Mucosa of rectum (tissue), 2 donors: ENCODE results near the gene DNAJC8.

Source experiments
- H3K27ac ChIP-seq, 2 donors: one replicate each; pipeline ENCODE4 v1.7.0; 2013; ENCODE audit warnings: inconsistent platforms in 2 of 2, low read depth in 2 of 2, low read length in 2 of 2
- H3K27me3 ChIP-seq, 2 donors: one replicate each; pipeline ENCODE4 v1.7.0; 2013; ENCODE audit warnings: low read length in 2 of 2; ENCODE audit not compliant: control insufficient read depth in 2 of 2, insufficient read depth in 2 of 2
- H3K36me3 ChIP-seq, 2 donors: one replicate each; pipeline ENCODE4 v1.7.0; 2013; ENCODE audit warnings: low read length in 2 of 2; ENCODE audit not compliant: control insufficient read depth in 2 of 2, insufficient read depth in 2 of 2
- H3K4me1 ChIP-seq, 2 donors: one replicate each; pipeline ENCODE4 v1.7.0; 2013; ENCODE audit warnings: low read length in 2 of 2, mild to moderate bottlenecking in 1 of 2; ENCODE audit not compliant: control insufficient read depth in 2 of 2, insufficient read depth in 2 of 2
- H3K4me3 ChIP-seq, 2 donors: one replicate each; pipeline ENCODE4 v1.7.0; 2013; ENCODE audit warnings: low read length in 2 of 2
- H3K9ac ChIP-seq, 2 donors: one replicate each; pipeline ENCODE4 v1.7.0; 2013; ENCODE audit warnings: low read length in 2 of 2, low read depth in 1 of 2, mild to moderate bottlenecking in 1 of 2
- H3K9me3 ChIP-seq, 2 donors: one replicate each; pipeline ENCODE4 v1.7.0; 2013; ENCODE audit warnings: low read length in 2 of 2; ENCODE audit not compliant: control insufficient read depth in 2 of 2
- donor health status: healthy.
- donor health status: Normal muscosa, but diverticular disease.

DNAJC8 gene

DNA sequence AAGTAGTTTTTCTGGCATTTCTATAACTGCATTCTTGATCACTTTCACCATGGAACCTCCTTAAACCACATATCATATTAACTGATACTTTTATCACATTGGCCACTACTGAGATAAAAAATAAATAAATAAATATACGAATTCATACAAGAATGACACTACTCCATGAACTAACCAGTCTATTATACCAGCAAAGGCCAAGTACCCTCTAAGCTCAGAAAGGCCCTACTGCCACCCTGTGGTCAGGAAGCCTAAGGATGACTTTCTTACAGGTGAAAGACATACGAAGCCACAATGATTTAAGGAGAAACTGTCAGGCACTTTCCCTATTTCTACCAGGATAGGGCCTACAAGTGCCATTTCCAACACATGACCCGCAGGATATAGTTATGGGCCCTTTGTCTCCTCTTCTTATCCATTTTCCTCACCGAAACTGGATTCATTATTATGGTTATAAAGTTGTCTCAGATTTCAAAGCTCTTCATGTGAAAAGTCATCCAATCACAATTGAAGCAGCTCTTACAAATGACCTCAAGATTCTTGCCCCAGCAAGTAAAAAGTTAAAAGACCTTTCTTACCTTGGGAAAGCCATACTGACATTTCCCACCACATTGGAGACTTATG, 23.9 kb downstream of the DNAJC8 start:
- H3K27me3 ChIP-seq, result no peaks in the 10 kb centered on the region
- H3K4me3 ChIP-seq, result no peak overlapping the region
- no peak overlapping the region for H3K27ac ChIP-seq
- no peaks in the 10 kb centered on the region for H3K9me3 ChIP-seq
- peaks cover 25 to 49% of the 10 kb centered on the region in 2 donors for H3K36me3 ChIP-seq
- H3K4me1 ChIP-seq, result no peaks in the 10 kb centered on the region
- H3K9ac ChIP-seq, result no peak overlapping the region

DNA sequence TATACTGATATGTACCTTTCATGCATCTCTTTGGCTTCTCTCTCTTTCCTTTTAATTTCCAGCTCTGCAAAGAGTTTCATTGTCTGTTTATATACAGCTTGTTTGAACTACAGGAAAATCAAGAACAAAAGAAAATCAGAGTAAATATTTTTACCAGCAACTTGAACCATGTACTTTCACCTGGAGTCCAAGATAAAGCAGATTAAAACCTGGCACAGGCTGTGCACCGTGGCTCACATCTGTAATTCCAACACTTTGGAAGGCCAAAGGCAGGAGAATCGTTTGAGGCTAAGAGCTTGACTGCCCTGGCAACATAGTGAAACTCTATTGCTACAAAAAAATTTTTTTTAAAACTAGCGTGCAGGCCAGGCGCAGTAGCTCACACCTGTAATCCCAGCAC, 27.6 kb downstream of the DNAJC8 start:
- no peak overlapping the region for H3K9ac ChIP-seq
- H3K9me3 ChIP-seq, result no peaks in the 10 kb centered on the region
- no peaks in the 10 kb centered on the region for H3K4me1 ChIP-seq
- H3K4me3 ChIP-seq, result no peak overlapping the region
- H3K36me3 ChIP-seq, result peaks cover 39 to 61% of the 10 kb centered on the region in 2 donors
- H3K27me3 ChIP-seq, result no peaks in the 10 kb centered on the region
- H3K27ac ChIP-seq, result no peak overlapping the region

DNA sequence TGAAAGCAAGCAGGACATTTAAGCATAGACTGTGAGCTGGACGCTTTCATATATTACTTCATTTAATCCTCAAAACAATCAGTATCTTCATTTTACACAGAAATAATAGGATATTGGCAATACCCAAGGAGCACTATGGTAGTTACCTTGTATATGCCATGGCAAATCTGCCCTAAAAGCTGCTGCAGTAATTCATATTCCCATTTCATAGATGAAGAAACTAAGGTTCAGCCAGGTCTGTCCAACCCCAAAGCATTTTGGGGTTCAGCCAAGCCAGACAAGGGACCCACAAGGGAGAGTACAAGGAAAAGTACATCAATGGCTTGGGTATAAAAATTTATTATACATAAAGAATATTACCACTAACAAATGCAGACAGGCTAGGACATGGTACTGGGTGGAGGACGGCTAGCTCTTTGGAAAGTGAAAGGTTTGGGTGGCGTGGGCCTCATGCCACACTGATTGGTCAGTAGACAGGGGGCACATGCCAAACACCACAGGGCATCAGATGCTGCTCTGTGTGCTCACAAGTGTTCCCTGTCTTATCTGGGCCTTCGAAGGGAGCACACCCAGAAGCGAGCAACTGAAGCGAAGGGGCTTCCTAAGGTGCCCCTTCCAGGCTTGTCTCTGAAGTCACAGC, 32.5 kb downstream of the DNAJC8 start:
- H3K9me3 ChIP-seq, result no peaks in the 10 kb centered on the region
- H3K4me1 ChIP-seq, result peaks cover 0 to 2% of the 10 kb centered on the region in 2 donors
- peaks cover 41 to 55% of the 10 kb centered on the region in 2 donors for H3K36me3 ChIP-seq
- no peaks in the 10 kb centered on the region for H3K27me3 ChIP-seq
- no peak overlapping the region for H3K9ac ChIP-seq
- H3K27ac ChIP-seq, result no peak overlapping the region
- H3K4me3 ChIP-seq, result no peak overlapping the region

DNA sequence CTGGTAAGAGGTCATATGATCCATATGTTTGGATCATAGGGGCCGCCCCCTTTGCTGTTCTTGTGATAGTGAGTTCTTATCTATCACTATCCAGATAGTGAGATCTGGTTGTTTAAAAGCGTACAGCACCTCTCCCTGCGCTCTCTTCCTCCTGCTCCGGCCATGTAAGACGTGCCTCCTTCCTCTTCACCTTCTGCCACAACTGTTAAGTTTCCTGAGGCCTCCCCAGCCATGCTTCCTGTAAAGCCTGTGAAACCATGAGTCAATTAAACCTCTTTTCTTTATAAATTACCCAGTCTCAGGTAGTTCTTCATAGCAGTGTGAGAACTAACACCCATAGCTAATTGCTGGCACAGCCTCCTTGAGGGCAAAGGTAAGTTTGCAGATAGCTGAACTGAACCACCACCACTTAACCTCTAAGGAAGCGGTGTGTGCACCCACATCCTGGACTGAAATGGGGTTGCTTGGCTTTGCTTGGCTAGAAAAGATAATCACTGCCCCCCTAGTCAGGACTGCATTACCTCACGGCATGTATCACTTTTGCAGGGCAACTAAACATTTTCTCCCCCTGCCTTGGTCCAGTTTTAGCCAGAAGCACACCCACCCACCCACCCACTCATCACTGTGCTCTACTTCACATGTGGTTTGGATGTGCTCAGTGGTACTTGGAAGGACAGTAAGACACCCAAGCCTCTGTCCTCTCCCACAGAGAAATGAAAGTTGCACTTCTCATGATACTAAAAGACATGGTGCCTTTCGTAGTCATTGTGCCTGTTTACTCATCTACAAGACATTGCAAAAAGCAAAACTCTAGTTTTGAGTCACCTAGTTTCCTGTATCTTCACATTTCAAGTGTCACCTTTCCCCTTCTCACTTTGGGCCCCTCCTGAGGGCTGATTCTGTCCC, 33.2 kb downstream of the DNAJC8 start:
- H3K9ac ChIP-seq, result no peak overlapping the region
- no peaks in the 10 kb centered on the region for H3K9me3 ChIP-seq
- peak overlapping the region; percentile 9 to 38 for H3K27ac ChIP-seq
- peaks cover 0 to 2% of the 10 kb centered on the region in 2 donors for H3K4me1 ChIP-seq
- H3K27me3 ChIP-seq, result no peaks in the 10 kb centered on the region
- peaks cover 41 to 51% of the 10 kb centered on the region in 2 donors for H3K36me3 ChIP-seq
- no peak overlapping the region for H3K4me3 ChIP-seq

DNA sequence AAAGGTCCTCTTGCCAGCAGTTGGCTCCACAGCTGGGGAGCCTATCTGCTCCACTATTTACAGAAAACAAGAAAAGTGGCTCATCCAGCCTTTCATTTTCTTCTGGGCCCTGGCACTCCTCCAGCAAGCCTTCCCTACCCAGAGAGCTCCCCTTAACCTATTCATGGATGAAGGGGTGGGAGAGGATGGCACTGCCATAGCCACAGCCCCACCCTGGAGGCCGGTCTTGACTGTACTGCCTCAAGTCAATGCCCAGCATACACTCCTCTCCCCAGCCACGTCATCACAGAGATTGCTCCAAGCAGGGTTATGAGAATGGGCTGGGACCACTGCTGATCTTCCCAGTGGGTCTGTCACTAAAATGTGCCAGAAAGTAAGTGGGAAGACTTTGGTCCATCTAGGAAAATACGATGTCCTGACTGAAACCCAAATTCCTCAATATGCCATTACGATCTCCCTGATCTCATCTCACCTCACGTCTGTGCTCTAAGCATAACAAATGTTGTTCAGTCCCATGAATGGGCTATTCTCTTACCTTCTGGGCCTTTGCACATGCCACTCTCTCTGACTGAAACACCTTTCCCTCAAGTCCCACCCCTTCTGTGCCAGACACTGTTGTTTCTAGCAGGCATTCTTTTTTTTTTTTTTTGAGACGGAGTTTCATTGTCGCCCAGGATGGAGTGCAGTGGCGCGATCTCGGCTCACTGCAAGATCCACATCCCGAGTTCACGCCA, 35.0 kb downstream of the DNAJC8 start:
- peaks cover 0 to 2% of the 10 kb centered on the region in 2 donors for H3K4me1 ChIP-seq
- peaks cover 28 to 36% of the 10 kb centered on the region in 2 donors for H3K36me3 ChIP-seq
- H3K9ac ChIP-seq, result no peak overlapping the region
- H3K27me3 ChIP-seq, result no peaks in the 10 kb centered on the region
- no peaks in the 10 kb centered on the region for H3K9me3 ChIP-seq
- no peak overlapping the region for H3K4me3 ChIP-seq
- no peak overlapping the region for H3K27ac ChIP-seq

- Histone ChIP-seq H3K4me1 (peaks cover 0 to 2% of the 10 kb centered on the region in 2 donors), H3K36me3 (peaks cover 23 to 30% of the 10 kb centered on the region in 2 donors), H3K9me3 (no peaks in the 10 kb centered on the region), H3K9ac (no peak overlapping the region), H3K27ac (no peak overlapping the region), H3K27me3 (no peaks in the 10 kb centered on the region), H3K4me3 (no peak overlapping the region)
Measured at GRCh38 chr1:28196330-28196729, 36.5 kb downstream of the DNAJC8 start.

DNA sequence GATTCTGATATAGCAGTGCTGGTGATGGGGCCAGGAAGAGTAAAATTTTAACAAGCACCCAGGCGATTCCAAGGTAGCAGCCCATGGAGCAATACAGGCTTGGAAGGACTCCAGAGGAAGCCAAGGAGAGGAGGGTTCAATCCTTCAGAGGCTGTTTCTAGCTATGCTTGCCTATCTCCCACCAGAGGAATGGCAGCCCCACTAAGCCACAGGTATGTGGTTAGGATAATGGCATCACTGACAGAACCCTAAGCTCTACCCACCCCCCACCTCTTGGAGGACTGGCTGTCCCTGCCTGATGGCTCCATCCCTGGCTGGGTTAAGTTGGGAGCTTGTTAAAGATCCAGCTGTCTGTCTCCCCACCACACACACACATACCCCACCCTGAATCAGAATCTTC, 37.0 kb downstream of the DNAJC8 start:
- Histone ChIP-seq H3K4me3 (no peak overlapping the region), H3K27me3 (no peaks in the 10 kb centered on the region), H3K4me1 (peaks cover 0 to 2% of the 10 kb centered on the region in 2 donors), H3K9ac (no peak overlapping the region), H3K36me3 (peaks cover 19 to 25% of the 10 kb centered on the region in 2 donors), H3K27ac (no peak overlapping the region), H3K9me3 (no peaks in the 10 kb centered on the region)

- H3K36me3 ChIP-seq, result peaks cover 9 to 13% of the 10 kb centered on the region in 2 donors
- H3K4me1 ChIP-seq, result peaks cover 0 to 2% of the 10 kb centered on the region in 2 donors
- H3K27me3 ChIP-seq, result no peaks in the 10 kb centered on the region
Measured at GRCh38 chr1:28194326-28195035, 38.3 kb downstream of the DNAJC8 start.

DNA sequence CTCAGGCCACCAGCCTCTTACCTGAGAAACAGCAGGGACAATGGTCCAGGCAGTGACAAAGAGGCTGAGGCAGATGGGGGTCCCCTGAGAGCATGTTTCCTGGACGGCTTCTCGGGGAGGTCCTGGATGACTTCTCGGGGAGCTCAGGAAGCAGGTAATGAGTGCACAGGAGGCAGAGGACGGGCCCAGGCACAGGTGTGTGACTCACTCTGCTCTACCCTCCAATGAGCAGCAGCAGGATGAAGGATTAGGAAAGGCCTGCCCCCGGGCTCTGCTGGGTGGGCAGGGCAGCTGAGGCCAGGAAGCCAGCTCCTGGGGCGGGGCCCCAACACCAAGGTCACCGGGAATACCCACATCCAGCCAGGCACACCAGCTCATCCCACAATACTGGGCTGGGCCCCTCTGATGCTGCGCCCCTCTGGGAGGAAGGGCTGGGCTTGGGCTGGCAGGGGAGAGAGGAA, 39.1 kb downstream of the DNAJC8 start:
- H3K9ac ChIP-seq, result no peak overlapping the region
- no peak overlapping the region for H3K27ac ChIP-seq
- H3K27me3 ChIP-seq, result no peaks in the 10 kb centered on the region
- no peaks in the 10 kb centered on the region for H3K4me1 ChIP-seq
- peaks cover 1 to 6% of the 10 kb centered on the region in 2 donors for H3K36me3 ChIP-seq
- H3K4me3 ChIP-seq, result no peak overlapping the region
- H3K9me3 ChIP-seq, result no peaks in the 10 kb centered on the region

More at GRCh38 chr1:28194326-28195035, 38.3 kb downstream of the DNAJC8 start:
- Histone ChIP-seq H3K4me3 (no peak overlapping the region), H3K9me3 (no peaks in the 10 kb centered on the region), H3K27ac (no peak overlapping the region), H3K9ac (no peak overlapping the region)
